SIG-M5 treated with dmso at 0.1 percent for 504 hours (cell line): ENCODE data around the gene RAB42.
"Not testable (repeated sequence)": the region's sequence is repeated elsewhere in the genome, so short reads cannot be mapped to it uniquely, and the experiment has no call there.

Source experiments
- DNase-seq: peaks from one replicate; lab custom pipeline; 2025; ENCODE audit not compliant: unreplicated experiment; lab: John Stamatoyannopoulos, UW

RAB42 gene

DNA sequence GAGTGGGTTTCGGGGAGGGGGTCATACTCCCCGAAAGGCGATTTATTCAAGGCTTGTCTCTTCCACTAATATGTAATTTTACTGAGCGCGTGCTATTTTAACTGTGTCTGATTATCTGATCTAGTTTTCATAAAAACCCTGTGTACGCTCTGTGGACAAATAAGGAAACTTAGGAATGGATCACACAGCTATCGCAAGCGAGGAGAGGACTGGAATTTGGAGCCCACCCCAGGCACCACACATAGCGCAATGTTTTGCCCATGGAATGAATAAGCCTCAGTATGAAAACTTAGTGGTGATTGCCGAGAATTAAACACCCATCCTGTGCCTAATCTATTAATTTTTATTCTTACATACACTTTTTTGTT lies 9.8 kb upstream of the RAB42 start:
- peak; percentile 43 for DNase-seq

DNA sequence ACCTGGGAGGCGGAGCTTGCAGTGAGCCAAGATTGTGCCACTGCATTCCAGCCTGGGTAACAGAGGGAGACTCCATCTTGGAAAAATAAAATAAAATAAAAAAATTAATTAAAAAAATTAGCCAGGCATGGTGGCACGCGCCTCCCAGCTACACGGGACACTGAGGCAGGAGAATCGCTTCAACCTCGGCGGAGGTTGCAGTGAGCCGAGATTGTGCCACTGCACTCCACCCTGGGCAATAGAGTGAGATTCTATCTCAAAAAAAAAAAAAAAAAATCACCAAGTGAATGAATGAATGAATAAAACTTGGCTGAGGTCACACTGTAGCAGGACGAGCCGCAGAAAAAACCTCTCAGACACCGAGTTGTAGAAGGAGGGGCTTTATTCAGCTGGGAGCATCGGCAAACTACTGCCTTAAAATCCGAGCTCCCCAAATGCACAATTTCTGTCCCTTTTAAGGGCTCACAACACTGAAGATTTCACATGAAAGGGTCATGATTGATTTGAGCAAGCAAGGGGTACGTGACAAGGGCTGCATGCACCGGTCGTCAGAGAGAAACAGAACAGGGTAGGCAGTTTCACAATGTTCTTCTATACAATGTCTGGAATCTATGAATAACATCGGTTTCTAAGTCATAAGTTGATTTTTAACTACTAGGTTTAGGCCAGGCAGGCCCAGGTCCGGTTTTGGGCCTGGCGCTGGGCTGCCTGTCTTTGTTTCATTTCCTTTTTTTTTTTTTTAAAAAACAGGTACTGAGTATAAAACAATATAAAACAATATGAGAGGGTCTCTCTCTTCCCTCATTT lies 5.3 kb upstream of the RAB42 start:
- DNase-seq = not testable (repeated sequence)

DNA sequence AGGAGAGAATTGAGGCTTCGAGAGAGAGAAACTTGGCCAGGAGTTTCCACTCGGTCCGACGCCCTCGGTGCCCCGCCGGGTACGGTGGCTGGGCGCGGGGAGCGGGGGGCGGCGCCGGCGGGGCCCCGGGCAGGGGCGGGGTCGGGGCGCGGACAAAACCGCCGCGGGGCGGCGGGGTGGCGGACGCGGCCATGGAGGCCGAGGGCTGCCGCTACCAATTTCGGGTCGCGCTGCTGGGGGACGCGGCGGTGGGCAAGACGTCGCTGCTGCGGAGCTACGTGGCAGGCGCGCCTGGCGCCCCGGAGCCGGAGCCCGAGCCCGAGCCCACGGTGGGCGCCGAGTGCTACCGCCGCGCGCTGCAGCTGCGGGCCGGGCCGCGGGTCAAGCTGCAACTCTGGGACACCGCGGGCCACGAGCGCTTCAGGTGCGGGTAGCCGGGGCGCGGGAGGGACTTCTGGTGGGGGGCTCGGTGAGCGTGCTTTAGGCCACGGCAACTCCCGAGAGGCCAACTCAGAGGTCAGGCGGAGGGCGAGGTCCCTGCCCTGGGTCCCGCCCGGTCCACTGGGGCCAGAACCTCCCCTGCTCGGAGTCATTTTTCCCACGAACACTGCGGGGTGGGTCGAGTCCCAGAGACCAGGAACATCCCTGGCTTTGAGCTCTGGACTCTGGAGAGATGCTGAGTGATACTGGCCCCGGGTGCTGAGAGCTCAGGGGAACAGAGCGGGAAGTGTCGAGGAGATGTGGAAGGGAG lies 431 bp downstream of the RAB42 start:
- no peak for DNase-seq

- not testable (repeated sequence) for DNase-seq
Measured at GRCh38 chr1:28593988-28594356, 1.9 kb downstream of the RAB42 start.

DNA sequence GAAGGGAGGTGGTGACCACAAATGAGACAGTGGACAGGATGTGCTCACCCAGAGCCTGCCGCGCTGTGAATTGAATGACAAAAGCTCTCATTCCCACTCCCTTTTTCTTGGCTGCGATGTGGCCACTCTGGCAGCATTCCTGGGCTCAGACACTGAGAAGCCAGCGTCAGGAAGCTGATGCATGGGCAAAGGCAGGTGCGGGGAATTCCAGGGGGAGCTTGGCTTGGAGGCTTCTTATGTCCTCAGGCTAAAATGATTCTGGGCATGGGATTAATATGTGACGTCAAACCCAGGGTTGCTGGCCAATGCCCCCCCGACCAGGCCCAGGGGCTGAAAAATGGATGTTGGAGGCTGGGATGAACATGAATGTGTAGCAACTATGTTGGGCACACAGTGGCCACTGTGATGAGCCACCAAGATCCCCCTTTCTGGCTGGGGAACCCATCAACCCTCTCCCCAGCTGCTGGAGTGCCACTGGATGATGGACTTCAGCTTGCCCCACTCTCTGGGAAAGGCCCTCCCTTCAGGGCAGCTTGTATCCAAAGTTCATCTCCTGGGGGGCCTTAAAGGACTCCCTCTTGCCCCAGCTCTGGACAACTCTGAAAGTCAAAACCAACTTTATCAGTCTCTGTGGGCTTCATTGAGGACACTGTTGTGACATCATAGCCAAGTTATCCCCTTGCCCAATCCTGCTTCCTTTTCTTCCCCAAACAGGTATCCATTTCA lies 2.8 kb downstream of the RAB42 start:
- DNase-seq = not testable (repeated sequence)

DNA sequence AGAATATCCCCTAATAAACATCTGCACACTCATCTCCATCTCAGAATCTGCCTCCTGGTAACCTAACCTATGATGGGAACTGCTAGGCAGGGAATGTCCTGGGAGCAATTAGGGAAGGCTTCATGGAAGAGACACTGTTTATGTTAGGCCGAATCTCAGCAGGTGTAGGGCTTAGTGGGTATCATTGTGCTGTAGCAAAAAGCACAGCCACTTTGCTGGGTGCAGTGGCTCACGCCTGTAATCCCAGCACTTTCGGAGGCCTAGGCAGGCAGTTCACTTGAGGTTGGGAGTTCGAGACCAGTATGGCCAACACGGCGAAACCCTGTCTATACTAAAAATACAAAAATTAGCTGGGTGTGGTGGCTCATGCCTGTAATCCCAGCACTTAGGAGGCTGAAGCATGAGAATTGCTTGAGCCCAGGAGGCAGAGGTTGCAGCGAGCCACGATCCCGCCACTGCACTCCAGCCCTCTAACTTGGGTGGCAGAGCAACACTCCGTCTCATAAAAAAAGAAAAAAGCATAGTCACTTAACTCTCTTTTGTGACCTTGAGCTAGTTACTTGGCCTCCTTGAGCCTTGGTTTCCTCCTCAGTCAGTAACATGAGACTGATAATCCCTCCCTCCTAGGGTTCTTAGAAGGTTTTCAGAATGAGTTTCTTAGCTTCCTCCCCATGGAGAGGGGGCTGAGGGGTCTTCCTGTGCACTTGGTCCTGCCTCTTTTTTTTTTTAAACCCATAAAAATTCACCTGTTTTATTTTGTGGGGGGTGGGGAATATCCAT lies 3.5 kb downstream of the RAB42 start:
- DNase-seq = no peak

GRCh38 chr1:28596276-28596675 lies 4.2 kb downstream of the RAB42 start:
- not testable (repeated sequence) for DNase-seq

DNA sequence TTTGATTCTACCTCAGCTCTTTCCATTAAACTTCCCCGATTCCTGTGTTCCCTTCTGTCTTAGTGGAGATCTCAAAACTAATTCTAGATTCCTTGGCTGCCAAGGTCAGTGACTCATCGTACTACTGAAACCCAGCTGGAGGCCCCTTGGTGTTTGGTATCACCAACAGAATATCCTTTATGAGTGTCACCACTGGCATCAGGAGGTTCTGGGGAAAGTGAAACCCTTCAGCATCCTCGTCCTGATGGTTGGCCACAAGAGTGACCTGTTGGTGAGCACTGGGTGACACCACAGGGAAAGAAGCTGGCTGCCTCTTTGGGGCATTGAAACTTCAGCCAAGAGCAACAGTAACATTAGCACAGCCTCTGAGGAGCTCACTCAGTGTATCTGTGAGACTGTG lies 9.6 kb downstream of the RAB42 start:
- no peak for DNase-seq

DNA sequence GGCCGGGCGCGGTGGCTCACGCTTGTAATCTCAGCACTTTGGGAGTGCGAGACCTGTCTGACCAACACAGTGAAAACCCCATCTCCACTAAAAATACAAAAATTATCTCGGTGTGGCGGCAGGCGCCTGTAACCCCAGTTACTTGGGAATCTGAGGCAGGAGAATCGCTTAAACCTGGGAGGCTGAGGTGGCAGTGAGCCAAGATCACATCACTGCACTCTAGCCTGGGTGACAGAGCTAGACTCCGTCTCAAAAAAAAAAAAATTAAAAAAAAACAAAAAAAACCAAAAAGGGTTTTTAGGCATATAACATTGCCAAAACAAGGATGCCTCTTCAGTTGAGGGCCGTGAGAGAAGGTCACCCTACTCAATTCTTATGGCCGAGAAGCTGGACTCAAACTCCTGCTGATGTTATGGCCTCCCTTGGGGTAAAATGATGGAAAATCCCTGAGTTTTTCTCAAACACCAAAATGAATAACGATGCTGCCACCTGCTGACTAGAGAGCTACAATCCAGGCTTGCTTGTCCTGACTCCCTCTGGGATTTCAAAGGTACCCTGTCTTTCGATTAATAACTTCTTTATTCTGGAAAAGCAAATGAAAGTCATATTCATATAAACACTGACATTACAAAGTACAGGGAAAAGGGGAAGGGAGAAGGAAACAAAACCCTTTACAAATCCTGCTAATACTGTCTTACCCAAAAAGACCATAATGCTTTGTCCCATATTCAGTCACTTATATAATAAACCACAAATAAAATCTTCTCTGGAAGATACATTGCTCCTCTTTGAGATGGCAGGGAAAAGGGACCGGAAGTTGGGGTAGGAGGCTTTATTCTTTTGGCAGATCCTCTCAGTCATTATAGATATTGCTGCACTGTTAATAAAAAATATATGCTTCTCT lies 10.7 kb downstream of the RAB42 start:
- peak; percentile 17 for DNase-seq

DNA sequence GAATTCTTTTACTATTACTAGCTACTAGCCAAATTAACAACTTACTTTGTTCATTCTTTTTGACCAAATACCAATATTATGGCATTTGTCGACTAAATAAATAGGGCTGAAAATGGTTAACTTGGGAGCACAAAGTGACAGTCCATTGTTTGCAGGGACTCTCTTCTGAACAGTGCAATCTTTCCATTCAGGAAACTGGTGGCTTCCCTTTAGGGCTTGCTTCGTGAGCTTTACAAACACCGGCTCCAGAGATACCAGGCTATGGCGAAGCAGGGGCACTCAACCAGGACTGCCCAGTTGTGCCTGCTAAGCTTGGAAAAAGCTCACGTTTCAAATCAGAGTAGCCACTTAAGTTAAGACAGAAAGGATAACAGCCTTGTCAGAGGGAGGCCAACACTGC lies 12.3 kb downstream of the RAB42 start:
- no peak for DNase-seq

DNA sequence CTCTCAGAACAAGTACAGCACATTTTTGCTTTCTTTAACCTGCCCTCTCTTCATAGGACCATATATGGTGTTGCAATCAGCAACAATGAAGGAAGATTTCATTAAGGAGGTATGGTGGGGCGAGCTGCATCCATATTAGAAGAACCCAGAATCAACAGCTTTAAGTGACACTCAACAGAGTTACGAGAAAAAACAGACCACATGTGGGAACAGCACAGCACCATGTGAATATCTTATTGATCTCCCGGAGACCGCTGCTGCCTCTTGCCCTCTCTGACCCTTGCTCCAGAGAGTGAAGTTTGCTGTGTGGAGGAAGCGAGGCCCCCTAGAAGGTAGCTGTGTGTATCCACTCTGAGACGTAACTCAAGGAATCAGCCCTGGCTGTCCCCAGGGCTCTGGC lies 12.9 kb downstream of the RAB42 start:
- no peak for DNase-seq

DNA sequence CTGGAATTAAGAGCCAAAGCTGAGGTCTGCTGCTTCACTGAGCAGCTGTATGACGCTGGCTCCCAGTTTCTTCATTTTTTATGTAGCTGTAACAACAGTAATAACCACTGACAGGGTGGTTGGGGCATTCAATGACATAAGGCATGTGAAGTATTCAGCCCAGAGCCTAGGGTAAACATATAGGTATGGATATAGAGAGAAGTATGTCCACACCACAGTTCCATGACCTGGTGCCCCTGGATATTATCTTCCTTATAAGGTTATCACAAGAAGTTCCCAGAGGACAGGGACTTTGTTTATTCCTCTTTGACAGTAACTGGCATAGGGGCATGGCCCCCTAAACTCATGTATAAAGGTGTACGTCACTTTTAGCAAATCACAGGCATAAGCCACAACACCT lies 14.7 kb downstream of the RAB42 start:
- DNase-seq = no peak

GRCh38 chr1:28613175-28613574 lies 21.1 kb downstream of the RAB42 start:
- no peak for DNase-seq

GRCh38 chr1:28631713-28632112 lies 39.6 kb downstream of the RAB42 start:
- DNase-seq = no peak

DNA sequence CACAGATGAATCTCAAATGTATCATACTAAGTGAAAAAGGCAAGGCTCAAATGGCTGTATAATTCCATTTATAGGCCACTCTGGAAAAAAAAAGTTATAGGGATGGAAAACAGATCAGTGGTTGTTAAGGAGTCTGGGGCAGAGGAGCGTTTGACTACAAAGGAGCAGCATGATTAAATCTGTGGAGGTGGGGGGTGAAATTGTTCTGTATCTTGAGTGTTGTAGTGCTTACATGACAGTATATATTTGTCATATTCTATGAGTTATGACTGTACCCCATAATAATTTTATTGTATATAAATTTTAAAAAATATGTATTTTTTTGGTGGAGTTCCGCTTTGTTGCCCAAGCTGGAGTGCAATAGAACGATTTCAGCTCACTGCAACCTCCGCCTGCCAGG lies 40.5 kb downstream of the RAB42 start:
- DNase-seq = no peak

GRCh38 chr1:28640766-28641165 lies 48.7 kb downstream of the RAB42 start:
- peak; percentile 52 for DNase-seq

GRCh38 chr1:28642056-28642846 lies 50.2 kb downstream of the RAB42 start:
- DNase-seq = no peak

DNA sequence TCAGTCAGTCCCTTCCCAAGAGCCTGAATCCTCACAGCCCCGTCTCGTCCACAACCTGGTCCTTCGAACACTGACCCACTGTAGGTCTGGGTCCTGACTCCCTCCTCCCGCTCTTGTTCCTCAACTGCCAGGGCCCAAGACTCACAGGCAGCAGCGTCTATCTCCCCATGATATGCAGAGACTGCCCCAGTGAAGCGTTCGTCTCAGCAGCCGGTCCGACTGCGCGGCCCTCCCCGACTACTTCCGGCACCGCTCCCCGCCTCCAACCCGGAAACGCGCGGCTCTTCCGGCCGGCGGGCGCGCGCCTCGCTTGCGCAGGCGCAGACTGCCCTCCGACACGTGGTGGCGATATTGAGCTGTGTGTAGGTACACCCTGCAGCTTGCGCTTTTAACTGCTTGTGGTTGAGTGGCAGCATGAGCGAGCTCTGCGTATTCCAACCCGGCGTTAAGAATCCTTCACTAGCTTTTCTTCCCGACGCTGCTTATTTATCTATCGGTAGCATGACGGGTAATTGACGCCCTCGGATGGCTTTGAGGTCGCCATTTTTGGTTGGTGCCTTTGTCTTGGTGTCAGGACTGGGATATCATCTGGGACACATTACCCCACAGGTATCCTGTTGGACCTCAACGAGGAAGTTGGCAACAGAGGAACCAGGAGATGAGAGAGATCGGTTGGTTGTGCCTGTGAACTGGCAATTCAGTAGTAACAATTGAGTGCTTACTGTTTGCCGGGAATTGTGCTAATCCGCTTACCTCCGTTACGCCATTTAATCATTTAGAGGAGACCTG lies 51.0 kb downstream of the RAB42 start, which contains the start of gene TAF12:
TSS of gene TAF12 (minus strand) at position 221 of the 789 bp plus-strand sequence. CDS start 20,986 bp downstream, outside the sequence.
- peak; percentile 90 for DNase-seq
